Measurements from ENCODE around the gene CGB8.
"Not testable (repeated sequence)": the region's sequence is repeated elsewhere in the genome, so short reads cannot be mapped to it uniquely, and the experiment has no call there.

CGB8 gene

DNA sequence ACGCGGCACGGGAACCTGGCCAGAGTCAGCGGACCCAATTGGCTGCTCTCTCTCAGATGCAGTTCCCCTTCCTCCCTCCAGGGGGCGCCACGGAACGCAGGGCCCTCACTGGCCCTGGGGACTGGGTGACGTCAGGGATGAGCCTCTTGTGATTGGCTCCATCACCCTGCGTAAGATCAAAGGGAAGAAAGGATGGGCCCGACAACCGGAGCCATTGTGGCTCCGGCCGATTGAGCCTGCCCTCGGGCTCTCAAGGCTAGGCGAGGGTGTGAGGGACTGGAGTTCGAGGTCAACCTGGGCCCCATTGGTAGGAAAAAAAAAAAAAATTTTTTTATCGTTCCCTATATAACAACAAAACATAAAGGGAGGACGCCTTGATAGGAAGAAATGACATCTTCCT lies 12.1 kb downstream of the CGB8 start, which contains the start of gene CGB1:
Gene CGB1, minus strand, starts transcription at position 81 of the 400 bp plus-strand sequence. CDS start 184 bp downstream, outside the sequence.
- H3K4me3 ChIP-seq (ENCODE audit: low read depth, low read length, poor library complexity, severe bottlenecking): not testable (repeated sequence)
- TF ChIP-seq, protein P1, sequence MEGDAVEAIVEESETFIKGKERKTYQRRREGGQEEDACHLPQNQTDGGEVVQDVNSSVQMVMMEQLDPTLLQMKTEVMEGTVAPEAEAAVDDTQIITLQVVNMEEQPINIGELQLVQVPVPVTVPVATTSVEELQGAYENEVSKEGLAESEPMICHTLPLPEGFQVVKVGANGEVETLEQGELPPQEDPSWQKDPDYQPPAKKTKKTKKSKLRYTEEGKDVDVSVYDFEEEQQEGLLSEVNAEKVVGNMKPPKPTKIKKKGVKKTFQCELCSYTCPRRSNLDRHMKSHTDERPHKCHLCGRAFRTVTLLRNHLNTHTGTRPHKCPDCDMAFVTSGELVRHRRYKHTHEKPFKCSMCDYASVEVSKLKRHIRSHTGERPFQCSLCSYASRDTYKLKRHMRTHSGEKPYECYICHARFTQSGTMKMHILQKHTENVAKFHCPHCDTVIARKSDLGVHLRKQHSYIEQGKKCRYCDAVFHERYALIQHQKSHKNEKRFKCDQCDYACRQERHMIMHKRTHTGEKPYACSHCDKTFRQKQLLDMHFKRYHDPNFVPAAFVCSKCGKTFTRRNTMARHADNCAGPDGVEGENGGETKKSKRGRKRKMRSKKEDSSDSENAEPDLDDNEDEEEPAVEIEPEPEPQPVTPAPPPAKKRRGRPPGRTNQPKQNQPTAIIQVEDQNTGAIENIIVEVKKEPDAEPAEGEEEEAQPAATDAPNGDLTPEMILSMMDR (IDR thresholded peaks at IDR 0.05; ENCODE audit: low read length): peak; percentile 64

DNA sequence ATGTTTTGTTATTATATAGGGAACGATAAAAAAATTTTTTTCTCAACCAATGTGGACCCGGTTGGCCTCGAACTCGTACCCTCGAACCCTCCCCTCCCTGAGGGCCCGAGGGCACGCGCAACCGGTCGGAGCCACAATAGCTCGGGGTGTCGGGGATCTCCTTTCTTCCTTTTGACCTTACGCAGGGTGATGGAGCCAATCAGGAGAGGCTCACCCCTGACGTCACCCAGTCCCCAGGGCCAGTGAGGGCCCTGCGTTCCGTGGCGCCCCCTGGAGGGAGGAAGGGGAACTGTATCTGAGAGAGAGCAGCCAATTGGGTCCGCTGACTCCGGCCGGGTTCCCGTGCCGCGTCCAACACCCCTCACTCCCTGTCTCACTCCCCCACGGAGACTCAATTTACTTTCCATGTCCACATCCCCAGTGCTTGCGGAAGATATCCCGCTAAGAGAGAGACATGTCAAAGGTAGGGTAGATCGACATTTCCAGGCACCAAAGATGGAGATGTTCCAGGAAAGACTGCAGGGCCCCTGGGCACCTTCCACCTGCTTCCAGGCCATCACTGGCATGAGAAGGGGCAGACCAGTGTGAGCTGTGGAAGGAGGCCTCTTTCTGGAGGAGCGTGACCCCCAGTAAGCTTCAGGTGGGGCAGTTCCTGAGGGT lies 17.1 kb downstream of the CGB8 start, which contains the start of gene CGB2:
Gene CGB2, plus strand, starts transcription at position 249 of the 660 bp plus-strand sequence. Its CDS starts 206 bp downstream, at position 455.
- not testable (repeated sequence) for H3K9me3 ChIP-seq (ENCODE audit: low read length); H3K9me2 ChIP-seq (ENCODE audit: low read depth, low read length); H2AFZ ChIP-seq (ENCODE audit: low read length); H3K4me2 ChIP-seq (ENCODE audit: low read length); H3K36me3 ChIP-seq (ENCODE audit: insufficient read depth, low read length); H3K27ac ChIP-seq (ENCODE audit: low read depth, low read length, poor library complexity, severe bottlenecking); H3K79me2 ChIP-seq (ENCODE audit: insufficient read depth, low read length); H3K9ac ChIP-seq (ENCODE audit: low read length); H3F3A ChIP-seq (ENCODE audit: insufficient read depth, low read length); H3K4me3 ChIP-seq (ENCODE audit: low read depth, low read length, poor library complexity, severe bottlenecking); H3K4me1 ChIP-seq (ENCODE audit: insufficient read depth, low read length, severe bottlenecking); H3K27me3 ChIP-seq (ENCODE audit: insufficient read depth, low read length); H4K20me1 ChIP-seq (ENCODE audit: insufficient read depth, low read length)
- TF ChIP-seq, protein P1 (IDR thresholded peaks at IDR 0.05; ENCODE audit: low read length): peak; percentile 46; the same call in 1 of the 2 replicates

More for the DNA sequence above, 12.1 kb downstream of the CGB8 start, which contains the start of gene CGB1:
- H3K36me3 ChIP-seq (ENCODE audit: insufficient read depth, low read length); H2AFZ ChIP-seq (ENCODE audit: low read length); H3K9ac ChIP-seq (ENCODE audit: low read length); H3K27me3 ChIP-seq (ENCODE audit: insufficient read depth, low read length); H3K27ac ChIP-seq (ENCODE audit: low read depth, low read length, poor library complexity, severe bottlenecking); H4K20me1 ChIP-seq (ENCODE audit: insufficient read depth, low read length); H3K4me2 ChIP-seq (ENCODE audit: low read length); H3K4me1 ChIP-seq (ENCODE audit: insufficient read depth, low read length, severe bottlenecking); H3K79me2 ChIP-seq (ENCODE audit: insufficient read depth, low read length); H3K9me3 ChIP-seq (ENCODE audit: low read length); H3F3A ChIP-seq (ENCODE audit: insufficient read depth, low read length); H3K9me2 ChIP-seq (ENCODE audit: low read depth, low read length): not testable (repeated sequence)

DNA sequence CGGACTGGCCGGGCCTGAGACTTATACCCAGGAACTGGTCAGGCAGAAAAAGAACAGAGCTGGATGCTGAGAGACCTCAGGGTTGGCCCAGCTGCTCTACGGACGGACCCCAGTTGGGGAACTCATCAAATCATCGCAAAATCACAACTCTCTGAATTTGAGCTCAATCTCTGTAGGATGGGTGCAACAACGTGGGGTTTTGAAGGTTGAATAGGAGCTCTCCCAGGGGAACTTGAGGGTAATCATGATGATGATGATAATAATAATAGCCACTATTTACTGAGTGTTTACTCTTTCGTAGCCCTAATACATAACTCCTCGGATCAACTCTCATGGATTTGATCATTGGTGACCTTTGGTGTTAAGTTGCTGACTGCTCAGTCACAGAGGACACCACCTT lies 18.6 kb downstream of the CGB8 start:
- not testable (repeated sequence) for H3K27ac ChIP-seq (ENCODE audit: low read depth, low read length, poor library complexity, severe bottlenecking); H3K36me3 ChIP-seq (ENCODE audit: insufficient read depth, low read length)

DNA sequence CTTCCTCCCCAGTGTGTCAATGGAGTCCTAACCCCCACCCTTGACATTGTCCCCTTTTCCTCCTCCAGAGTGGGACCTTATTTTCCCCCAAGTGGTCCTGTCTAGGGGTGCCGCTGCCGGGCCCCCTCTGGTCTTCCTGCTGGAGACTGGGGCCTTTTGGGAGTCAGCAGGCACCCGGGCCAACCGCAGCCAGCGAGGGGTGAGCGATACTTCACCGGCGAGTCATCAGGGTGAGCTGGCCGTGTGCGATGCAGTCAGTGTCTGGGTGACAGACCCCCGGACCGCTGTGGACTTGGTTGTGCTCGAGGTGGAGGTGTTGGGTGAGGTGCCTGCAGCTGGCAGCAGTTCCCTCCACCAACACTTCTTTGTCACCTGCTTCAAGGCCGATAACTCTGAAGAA lies 19.2 kb downstream of the CGB8 start:
- not testable (repeated sequence) for H3K4me3 ChIP-seq (ENCODE audit: low read depth, low read length, poor library complexity, severe bottlenecking); H3K79me2 ChIP-seq (ENCODE audit: insufficient read depth, low read length); H3K9me3 ChIP-seq (ENCODE audit: low read length); H3K27me3 ChIP-seq (ENCODE audit: insufficient read depth, low read length); H3K4me1 ChIP-seq (ENCODE audit: insufficient read depth, low read length, severe bottlenecking); H3K4me2 ChIP-seq (ENCODE audit: low read length); H3K27ac ChIP-seq (ENCODE audit: low read depth, low read length, poor library complexity, severe bottlenecking); H3K9ac ChIP-seq (ENCODE audit: low read length); H2AFZ ChIP-seq (ENCODE audit: low read length); H3F3A ChIP-seq (ENCODE audit: insufficient read depth, low read length); H3K36me3 ChIP-seq (ENCODE audit: insufficient read depth, low read length); H3K9me2 ChIP-seq (ENCODE audit: low read depth, low read length); H4K20me1 ChIP-seq (ENCODE audit: insufficient read depth, low read length)

More for the DNA sequence above, 18.6 kb downstream of the CGB8 start:
- H3K79me2 ChIP-seq (ENCODE audit: insufficient read depth, low read length); H3K4me2 ChIP-seq (ENCODE audit: low read length); H3F3A ChIP-seq (ENCODE audit: insufficient read depth, low read length); H3K9me2 ChIP-seq (ENCODE audit: low read depth, low read length); H3K9me3 ChIP-seq (ENCODE audit: low read length); H3K4me1 ChIP-seq (ENCODE audit: insufficient read depth, low read length, severe bottlenecking); H2AFZ ChIP-seq (ENCODE audit: low read length); H3K9ac ChIP-seq (ENCODE audit: low read length); H3K4me3 ChIP-seq (ENCODE audit: low read depth, low read length, poor library complexity, severe bottlenecking); H3K27me3 ChIP-seq (ENCODE audit: insufficient read depth, low read length); H4K20me1 ChIP-seq (ENCODE audit: insufficient read depth, low read length): not testable (repeated sequence)

DNA sequence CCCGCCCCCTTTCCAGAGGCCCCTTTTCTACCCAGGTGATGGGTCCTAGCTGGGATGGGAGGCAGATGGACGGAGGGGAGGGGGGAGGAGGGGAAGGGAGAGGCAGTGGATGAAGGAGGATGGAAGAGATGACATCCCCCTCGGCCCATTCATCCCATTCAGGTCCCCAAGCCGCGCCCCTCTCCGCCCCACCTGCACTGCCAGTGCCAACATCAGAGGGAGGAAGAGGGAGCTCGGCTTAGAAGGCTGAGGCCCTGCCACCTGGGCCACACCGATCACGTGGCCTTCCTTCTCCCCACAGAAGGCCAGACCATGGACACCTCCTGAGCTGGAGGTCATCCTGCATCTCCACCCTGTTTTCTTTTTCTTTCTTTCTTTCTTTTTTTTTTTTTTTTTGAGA lies 20.2 kb downstream of the CGB8 start:
- not testable (repeated sequence) for H3K4me1 ChIP-seq (ENCODE audit: insufficient read depth, low read length, severe bottlenecking); H3K27me3 ChIP-seq (ENCODE audit: insufficient read depth, low read length); H3K9me3 ChIP-seq (ENCODE audit: low read length); H3K79me2 ChIP-seq (ENCODE audit: insufficient read depth, low read length); H2AFZ ChIP-seq (ENCODE audit: low read length); H3K36me3 ChIP-seq (ENCODE audit: insufficient read depth, low read length); H3F3A ChIP-seq (ENCODE audit: insufficient read depth, low read length); H3K4me2 ChIP-seq (ENCODE audit: low read length); H3K9ac ChIP-seq (ENCODE audit: low read length); H3K4me3 ChIP-seq (ENCODE audit: low read depth, low read length, poor library complexity, severe bottlenecking); H4K20me1 ChIP-seq (ENCODE audit: insufficient read depth, low read length); H3K27ac ChIP-seq (ENCODE audit: low read depth, low read length, poor library complexity, severe bottlenecking); H3K9me2 ChIP-seq (ENCODE audit: low read depth, low read length)

DNA sequence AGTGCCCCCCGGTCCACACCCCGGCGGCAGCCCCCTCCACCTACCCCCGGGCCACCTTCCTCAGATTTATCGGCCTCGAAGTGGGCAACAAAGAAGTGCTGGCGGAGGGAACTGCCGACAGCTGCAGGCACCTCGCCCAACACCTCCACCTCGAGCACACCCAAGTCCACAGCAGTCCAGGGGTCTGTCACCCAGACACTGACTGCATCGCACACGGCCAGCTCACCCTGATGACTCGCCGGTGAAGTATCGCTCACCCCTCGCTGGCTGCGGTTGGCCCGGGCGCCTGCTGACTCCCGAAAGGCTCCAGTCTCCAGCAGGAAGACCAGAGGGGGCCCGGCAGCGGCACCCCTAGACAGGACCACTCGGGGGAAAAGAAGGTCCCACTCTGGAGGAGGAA lies 23.3 kb downstream of the CGB8 start:
- not testable (repeated sequence) for H3K27ac ChIP-seq (ENCODE audit: low read depth, low read length, poor library complexity, severe bottlenecking); H3K9ac ChIP-seq (ENCODE audit: low read length); H3K79me2 ChIP-seq (ENCODE audit: insufficient read depth, low read length); H4K20me1 ChIP-seq (ENCODE audit: insufficient read depth, low read length); H3K36me3 ChIP-seq (ENCODE audit: insufficient read depth, low read length); H3F3A ChIP-seq (ENCODE audit: insufficient read depth, low read length); H3K27me3 ChIP-seq (ENCODE audit: insufficient read depth, low read length); H3K4me3 ChIP-seq (ENCODE audit: low read depth, low read length, poor library complexity, severe bottlenecking); H3K4me2 ChIP-seq (ENCODE audit: low read length); H3K9me2 ChIP-seq (ENCODE audit: low read depth, low read length); H2AFZ ChIP-seq (ENCODE audit: low read length); H3K9me3 ChIP-seq (ENCODE audit: low read length)
- H3K4me1 ChIP-seq (ENCODE audit: insufficient read depth, low read length, severe bottlenecking): peaks cover 10% of the 10 kb centered on the region

Data from OCI-LY1 (cell line).